Right lung (tissue), 10 donors: ENCODE data around the gene EN2. TPM values are rescaled to one million over a fixed set of nuclear protein-coding genes. Genes with fewer than 3 reads are reported as not detected.

Source experiments
- DNase-seq, 2 donors: peaks; one replicate each; pipeline ENCODE4 v3.0.0-alpha.2; 2013
- long read RNA-seq, 8 donors: transcript quantifications; one replicate each; lab custom pipeline, GENCODE V29; 2026
- polyA plus RNA-seq, 5 donors: library from polyadenylated mRNA; unstranded; fragments of 120-200 nt; gene quantifications; one replicate each; pipeline versions ENCODE4 v1.2.1 to v1.2.3, GENCODE V29; 2013; ENCODE audit warnings: inconsistent platforms in 1 of 5, low replicate concordance in 1 of 5; ENCODE audit not compliant: insufficient read length in 5 of 5, insufficient read depth in 1 of 5

EN2 gene
- polyA plus RNA-seq, result not detected
- long read RNA-seq, donor 1, result 0 reads
- long read RNA-seq, donor 2, result 0 reads
- long read RNA-seq, donor 3, result 0 reads
- long read RNA-seq, donor 4, result 0 reads
- long read RNA-seq, donor 5, result 0 reads
- long read RNA-seq, donor 6, result 0 reads
- long read RNA-seq, donor 7, result 0 reads
- long read RNA-seq, donor 8, result 0 reads

DNA sequence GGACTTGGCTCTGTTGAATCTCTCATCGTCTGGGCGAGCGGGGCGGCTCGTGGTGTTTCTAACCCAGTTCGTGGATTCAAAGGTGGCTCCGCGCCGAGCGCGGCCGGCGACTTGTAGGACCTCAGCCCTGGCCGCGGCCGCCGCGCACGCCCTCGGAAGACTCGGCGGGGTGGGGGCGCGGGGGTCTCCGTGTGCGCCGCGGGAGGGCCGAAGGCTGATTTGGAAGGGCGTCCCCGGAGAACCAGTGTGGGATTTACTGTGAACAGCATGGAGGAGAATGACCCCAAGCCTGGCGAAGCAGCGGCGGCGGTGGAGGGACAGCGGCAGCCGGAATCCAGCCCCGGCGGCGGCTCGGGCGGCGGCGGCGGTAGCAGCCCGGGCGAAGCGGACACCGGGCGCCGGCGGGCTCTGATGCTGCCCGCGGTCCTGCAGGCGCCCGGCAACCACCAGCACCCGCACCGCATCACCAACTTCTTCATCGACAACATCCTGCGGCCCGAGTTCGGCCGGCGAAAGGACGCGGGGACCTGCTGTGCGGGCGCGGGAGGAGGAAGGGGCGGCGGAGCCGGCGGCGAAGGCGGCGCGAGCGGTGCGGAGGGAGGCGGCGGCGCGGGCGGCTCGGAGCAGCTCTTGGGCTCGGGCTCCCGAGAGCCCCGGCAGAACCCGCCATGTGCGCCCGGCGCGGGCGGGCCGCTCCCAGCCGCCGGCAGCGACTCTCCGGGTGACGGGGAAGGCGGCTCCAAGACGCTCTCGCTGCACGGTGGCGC lies at the start of gene EN2:
Gene EN2, plus strand, starts transcription at position 19 of the 767 bp plus-strand sequence. Its CDS starts 249 bp downstream, at position 268.
- DNase-seq, result no peak

DNA sequence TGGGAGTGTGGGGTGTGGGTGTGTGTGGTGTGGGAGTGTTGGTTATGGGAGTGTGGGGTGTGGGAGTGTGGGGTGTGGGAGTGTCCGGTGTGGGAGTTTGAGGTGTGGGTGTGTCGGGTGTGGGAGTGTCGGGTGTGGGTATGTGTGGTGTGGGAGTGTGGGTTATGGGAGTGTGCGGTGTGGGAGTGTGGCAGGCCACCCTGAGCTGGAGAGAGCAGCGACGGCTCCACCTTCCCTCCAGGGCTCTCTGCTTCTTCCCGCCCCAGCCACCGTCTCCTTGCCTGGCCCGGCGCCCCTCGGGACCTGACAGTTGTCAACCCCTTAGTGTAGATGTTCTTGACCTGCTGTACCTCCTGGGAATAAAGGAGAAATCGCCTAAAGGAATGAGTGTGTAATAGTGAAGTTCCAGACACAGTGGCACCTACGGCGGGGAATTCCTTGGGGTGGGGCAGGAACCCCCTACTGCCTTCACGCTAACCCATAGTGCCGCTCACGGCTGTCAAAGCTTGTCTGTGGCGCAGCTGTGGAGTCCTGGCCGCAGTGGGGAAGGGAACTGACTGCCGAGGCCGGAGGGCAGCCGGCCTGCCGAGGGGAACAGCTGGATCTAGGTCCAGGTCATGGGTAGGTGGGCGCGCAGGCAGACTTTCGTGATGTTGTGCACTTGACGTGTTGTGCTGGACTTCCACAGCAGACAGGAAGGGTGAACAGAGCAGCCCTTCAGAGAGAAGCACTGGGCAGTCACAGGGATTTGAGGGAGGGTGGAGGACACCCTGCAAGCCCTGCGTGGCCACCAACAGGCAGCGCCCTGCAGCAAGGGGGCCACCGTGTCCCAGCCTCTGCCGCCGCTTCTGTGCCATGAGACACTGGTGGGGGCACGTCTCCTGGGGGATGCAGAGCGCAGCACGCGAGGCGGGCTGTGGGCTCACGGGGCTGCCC lies 49.0 kb upstream of the EN2 start:
- DNase-seq, result peak in 1 of 2 donors; percentile 8

DNA sequence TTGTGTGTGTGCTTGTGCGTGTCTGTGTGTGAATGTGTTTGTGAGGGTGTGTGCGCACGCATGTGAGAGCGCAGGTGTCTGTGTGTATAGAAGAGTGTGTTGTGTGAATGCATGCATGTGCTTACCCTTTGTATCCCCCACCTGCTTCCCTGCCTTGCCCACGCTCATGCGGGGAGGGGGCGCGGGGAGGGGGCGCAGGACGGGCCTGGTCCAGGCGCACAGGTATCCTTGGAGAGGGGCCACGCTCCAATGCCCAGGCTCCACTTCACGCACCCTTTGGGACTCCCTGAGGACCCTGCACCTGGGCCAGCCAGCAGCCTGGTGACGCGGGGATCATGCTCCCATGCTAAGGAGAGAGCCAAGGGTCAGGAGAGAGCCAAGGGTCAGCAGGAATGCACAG lies 47.9 kb upstream of the EN2 start:
- no peak for DNase-seq

DNA sequence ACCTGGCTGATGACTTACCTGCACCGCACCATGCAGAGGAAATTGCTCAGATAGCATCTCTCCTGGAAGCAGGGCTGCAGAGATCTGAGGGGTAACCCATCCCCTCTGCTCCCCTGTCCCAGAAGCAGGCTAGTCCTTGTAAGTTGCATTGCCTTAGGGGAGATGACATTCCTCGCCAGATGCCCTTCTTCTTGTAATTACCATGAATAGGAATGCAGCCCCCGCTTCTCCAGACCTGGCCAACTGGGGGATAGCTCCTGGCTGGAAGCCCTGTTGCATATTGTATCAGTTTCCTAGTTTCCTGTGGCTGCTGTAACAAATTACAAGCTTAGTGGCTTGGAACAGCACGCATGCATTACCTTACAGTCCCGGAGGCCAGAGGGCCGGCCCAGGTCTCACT lies 47.5 kb upstream of the EN2 start:
- no peak for DNase-seq

DNA sequence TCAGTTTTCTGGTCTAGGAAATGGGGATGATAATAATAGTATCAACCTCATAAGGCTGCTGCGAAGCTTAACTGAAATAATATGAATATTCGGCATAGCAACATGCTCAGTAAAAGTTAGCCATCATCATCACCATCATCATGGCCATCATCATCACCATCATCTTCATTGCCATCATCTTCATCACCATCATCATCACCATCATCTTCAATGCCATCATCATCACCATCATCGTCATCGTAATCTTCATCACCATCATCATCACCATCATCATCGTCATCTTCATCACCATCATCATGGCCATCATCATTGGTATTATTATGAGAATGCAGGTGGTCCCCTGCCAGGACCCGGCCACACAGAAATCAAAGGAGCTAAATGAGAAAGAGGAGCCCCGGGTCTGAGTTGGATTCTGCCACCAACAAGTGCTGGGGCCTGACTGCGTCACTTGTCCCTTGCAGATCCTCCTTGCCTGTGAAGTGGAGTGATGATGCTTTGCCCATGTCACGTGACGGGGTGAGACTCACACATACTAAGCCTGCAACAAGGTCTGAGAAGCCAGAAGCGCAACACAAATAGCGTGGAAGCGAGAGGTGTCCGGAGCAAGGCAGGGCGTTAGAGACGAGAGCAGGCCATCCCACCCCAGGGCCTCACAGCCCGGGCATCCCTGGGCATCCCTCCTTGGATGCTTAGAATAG lies 46.1 kb upstream of the EN2 start:
- DNase-seq, result no peak

DNA sequence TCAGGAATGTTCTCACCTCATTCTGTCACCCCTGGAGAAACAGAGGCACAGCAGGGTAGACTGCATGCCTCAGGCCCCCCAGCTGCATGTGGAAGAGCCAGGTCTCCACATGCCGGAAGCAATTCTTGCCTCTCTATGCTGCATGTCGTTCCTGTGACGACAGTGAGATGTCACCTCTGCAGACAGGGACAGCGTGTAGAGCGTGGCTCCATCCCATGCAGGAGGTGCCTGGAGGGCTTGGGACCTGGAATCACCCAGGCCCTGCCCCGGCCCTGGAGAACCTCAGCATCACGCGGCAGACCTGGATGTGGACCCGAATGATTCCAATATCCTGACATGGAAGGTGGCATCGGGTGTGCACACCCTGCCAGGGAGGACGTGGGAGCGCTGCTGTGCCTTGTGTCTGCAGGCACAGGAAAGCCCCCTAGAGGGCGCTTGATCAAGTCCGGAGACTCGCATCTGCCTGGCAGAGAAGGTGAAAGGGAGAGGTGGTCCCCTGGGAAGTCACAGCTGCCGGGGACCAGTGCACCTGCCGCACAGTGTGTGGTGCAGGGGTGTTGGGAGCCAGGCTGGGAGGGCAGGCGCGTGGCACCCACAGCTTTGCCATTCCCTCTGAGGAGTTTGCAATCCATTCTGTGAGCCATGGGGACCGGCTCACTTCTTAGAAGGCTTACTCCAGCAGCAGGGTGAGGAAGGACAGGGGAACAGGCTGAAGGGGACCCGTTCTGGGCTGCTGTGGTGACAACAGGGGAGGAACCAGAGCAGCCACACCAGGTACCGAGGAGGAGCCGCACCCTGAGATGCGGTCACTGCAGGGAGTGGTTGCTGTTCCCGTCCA lies 45.3 kb upstream of the EN2 start:
- DNase-seq, result peak; percentile 10 to 30

DNA sequence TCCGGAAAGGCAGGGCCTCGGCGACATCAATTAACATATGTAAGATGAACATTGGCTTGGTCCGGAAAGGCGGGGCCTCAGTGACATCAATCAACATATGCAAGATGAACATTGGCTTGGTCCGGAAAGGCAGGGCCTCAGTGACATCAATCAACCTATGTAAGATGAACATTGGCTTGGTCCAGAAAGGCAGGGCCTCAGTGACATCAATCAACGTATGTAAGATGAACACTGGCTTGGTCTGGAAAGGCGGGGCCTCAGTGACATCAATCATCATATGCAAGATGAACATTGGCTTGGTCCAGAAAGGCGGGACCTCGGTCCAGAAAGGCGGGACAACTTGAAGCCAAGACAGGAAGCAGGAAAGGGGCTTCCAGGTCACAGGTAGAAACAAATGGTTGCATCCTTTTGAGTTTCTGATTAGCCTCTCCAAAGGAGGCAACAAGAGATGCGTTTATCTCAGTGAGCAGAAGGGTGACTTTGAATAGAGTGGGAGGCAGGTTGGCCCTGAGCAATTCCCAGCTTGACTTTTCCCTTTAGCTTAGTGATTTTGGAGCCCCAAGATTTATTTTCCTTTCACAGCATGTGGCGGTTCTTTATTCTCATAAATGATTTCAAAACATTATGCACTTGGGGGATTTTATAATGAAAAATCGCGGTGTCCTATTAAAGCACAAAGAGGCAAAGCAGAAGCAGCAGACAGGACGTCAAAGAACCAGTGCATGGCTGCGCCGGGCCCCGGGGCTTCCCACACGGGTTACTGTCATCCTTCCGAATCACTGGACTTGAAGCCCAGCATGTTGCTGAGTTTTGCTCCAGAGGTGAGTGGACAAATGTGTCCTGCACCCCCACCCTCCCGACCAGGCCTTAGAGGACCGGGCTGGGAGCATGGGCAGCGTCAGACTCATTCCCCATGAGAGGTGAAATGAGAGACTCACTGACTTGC lies 43.1 kb upstream of the EN2 start:
- DNase-seq, result no peak

DNA sequence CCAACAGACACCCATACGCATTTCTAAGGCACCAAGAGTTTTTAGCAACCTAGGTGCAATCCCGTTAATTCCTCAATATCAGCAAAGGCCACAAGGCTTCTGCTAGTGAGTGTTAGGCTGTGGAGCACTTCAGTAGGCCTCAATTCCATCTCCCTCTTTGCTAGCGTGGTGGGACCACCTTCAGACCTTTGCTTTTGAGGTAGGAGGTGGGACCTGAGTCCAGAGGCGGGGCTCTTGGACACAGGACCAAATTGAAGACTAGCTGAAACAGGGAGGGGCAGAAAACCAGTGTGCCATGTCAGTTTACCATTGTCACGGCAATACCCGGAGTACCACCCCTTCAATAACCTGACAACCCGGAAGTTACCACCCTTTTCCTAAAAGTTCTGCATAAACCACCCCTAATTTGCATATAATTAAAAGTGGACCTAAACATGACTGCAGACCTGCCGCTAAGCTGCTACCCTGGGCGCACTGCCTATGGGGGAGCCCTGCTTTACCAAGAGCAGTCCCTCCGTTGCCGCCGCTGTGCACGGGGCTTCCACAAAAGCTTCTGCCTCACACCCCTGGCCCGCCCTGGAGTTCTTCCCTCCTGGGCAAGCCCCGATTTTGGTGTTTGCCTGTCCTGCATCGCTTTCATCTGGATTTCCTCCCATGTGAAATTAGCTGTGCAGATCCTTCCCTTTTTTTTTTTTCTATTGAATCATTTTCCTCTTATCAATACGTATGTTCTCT lies 41.1 kb upstream of the EN2 start:
- no peak for DNase-seq

DNA sequence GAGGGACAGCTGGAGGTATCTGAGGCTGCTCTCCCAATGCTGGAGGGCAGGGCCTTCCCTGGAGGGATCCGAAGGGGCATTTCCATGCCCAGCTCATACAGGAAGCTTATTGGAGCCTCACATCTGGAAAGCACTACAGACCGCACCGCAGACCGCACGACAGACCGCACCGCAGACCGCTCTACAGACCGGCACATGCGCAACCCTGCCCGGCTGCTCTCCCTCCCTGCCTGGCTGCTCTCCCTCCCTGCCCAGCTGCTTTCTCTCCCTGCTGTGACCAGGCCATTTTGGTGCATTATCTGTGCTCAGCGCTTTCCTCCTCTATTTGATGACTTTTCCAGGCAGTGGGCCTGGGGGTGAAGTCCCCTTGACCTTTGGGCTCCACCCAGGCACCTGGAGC lies 39.6 kb upstream of the EN2 start:
- no peak for DNase-seq

DNA sequence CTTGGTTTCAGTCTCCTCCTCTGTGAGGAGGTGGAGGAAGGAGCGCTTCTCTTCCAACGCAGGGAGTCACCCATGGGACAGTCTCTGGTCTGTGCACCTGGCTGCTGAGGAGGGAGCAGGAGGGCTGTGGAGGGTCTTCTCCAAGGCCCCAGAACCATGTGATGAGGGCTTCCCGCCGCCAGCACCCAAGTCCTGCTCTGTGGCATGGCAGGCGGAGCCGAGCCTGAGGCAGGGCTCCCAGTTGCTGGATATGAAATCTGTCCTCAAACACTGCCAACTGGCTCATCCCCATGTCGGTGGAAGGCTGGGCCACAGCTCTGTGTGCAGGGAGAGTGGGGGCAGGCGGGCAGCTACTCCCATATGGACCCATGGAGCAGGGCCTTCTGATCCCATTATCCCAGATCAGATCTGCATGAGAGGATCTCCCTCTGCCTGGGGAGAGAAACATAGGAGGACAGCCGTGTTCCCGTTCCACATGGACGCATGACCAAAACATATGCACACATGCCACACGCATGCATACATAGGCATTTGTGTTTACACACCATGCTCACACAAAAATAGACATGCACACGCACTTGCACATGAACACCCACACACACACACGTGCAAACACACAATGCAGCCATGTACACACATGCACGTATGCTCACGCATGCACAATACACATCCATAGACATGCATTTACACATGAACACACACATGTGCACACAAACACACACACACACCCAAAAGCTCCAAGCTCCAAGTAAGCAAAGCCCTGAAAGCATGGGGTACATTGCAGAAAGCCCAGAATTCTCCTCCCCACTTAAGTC lies 38.8 kb upstream of the EN2 start:
- DNase-seq, result no peak

DNA sequence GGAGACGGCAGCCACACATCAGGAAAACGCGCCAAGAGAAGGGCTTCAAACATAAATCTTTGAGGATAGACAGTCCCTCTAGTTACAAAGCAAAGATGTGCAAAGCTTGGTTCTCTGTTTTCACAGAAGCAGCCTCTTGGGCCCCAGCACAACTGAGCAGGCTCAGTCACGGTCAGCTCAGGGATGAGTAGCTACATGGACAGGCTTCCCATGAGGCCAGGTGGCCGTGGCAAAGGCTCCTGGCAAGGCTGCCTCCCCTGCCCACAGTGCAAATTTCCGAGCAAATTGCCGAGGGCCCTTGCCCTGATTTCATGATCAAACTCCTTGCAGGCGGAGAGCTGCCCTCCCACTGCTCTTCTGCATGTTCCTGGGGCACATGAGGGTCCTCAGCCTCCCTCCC lies 37.8 kb upstream of the EN2 start:
- DNase-seq, result no peak

DNA sequence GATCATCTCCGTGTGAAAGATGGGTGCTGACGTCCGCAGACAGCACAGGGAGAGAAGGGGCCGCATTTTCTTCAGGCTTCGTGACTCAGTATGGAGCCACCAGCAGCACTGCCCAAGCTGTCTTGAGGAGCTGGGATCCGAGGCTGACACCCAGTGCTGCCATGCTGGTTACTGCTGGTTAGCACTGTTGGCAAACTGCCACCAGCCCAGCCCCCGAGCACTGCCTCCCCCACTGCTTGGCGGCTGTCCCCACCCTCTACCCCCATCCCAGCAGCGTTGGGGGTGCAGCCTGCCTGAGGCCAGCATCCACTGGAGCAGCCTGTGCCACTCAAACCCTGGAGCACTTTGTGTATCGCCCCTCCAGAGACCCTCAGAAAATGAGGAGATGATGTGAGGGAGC lies 35.8 kb upstream of the EN2 start:
- DNase-seq, result no peak

DNA sequence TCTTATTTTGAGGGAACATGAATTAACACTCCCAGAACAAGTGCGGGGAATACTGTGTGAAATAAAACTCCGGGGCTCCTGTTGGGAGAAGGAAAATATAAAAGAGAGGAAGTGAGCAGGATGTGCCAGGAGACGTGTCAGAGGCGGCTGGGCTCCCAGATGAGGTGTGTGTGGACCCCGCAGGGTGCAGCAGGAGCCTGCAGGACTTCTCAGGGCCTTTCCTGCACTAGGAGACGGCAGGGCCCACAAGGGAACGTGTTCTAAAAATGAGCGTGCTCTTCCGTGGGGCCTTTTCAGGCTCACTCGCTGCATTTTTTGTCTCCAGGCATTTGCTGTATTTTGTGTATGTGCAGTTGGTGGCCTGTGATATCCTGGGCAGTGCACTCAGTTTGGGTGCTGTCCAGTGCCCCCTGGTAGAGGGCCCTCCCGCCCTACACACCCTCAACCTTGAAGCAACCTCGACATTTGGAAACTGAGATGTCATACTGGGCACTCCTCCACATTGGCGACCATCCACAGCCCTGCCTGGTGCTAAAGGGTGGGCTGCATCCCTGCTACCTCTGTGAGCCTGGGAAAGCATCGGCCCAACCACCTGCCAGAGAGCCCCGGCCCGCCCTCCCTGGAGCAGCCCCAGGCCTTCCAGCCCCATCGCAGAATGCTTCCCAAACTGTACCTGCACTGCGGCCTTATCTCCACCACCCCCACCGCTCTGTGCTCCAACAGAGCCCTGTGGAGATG lies 35.2 kb upstream of the EN2 start:
- no peak for DNase-seq

DNA sequence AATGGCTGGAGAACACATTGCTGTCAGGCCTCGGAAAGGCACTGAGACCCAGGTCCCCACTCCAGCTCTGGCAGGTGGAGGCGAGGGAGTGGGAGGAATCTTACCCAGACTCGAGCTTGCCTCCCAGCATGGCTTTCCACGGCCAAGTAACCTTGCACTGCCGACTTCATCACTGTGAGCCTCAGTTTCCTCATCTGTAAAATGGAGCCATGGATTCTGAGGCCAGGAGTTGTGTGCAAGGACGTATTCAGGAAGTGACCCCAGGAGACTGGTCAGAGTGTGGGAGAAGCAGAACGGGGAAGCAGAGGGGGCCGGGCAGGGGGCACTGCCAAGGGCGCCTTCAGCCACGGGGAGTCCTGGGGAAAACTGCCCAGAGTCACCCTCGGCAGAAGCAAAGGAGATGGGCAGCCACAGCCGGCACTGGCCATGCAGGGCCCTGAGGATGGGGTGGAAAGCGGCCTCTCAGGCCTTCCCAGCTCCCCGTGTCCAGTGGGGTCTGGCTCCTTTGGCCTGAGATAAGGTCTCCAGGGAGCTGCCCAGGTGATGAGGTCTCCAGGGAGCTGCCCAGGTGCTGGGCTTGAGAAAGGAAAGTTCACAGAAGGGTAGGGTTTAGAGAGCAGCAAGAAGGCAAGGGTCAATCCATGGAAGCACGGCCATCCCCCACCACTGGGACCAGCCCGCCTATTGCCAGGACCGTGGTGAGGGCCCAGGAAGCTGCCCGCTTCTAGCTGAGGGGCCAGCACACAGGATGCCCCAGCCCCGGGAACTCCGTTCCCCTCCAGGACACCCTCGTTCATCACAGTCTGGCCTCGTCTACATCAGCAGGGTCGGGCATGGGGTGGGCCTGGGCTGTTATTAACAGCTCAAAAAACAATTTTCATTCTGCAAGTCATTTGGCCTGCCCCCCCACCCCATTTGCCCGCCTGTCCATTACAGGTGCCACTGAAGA lies 34.3 kb upstream of the EN2 start:
- no peak for DNase-seq

DNA sequence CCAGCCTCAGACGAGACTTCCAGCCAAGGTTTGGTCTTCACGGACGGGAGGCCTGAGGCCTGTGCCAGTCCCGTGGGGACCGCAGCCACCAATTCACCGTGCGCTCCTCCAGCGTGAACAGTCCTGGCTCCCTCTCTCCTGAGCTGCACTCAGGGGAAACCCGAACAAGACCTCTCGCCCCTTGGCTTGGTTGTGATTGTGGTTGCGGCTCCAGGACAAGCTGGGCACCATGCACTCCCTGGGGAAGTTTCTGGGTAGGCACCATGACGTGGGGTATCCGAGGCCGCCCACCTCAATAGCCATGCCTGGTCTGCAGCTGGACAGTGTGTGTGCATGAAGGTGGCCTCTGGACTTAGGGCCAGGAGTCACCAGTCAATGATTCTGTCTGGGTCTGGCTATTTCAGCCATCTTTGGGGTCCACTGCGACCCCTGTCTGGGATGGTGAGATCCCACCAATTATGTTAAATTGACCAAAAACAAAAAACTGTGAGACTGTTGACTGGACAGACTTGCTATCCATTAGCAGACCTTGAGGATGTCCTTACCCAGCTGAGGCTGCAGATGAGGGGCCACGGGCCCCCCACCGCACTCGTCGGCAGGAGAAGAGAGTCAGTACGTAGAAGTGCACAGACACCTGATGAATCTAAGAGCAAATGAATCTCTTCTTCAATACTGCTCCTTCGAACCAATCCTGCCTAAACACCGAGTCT lies 33.5 kb upstream of the EN2 start:
- DNase-seq, result no peak

DNA sequence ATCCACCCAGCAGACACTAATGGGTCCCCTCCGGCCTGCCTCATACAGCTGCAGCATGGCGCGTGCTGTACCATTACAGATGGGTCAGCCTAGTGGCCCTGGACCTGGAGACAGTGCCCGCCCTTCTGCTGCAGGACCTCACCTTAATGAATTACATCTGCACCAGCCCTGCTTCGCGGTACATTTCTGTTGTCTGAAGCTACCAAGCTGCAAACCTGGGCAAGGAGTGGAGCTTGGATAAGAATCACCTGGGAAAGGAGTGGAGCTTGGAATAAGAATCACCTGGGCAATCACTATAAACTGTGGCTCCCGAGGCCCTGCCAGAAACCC lies 33.0 kb upstream of the EN2 start:
- no peak for DNase-seq
